NCI-H1105 treated with DMSO at 0.1 percent for 48 hours (cell line): Measurements from ENCODE around the gene FUS.
"Not testable (repeated sequence)": the region's sequence is repeated elsewhere in the genome, so short reads cannot be mapped to it uniquely, and the experiment has no call there.

ENCODE experiments used
- DNase-seq: peaks from one replicate; lab custom pipeline; 2025; lab: John Stamatoyannopoulos, UW

FUS gene

DNA sequence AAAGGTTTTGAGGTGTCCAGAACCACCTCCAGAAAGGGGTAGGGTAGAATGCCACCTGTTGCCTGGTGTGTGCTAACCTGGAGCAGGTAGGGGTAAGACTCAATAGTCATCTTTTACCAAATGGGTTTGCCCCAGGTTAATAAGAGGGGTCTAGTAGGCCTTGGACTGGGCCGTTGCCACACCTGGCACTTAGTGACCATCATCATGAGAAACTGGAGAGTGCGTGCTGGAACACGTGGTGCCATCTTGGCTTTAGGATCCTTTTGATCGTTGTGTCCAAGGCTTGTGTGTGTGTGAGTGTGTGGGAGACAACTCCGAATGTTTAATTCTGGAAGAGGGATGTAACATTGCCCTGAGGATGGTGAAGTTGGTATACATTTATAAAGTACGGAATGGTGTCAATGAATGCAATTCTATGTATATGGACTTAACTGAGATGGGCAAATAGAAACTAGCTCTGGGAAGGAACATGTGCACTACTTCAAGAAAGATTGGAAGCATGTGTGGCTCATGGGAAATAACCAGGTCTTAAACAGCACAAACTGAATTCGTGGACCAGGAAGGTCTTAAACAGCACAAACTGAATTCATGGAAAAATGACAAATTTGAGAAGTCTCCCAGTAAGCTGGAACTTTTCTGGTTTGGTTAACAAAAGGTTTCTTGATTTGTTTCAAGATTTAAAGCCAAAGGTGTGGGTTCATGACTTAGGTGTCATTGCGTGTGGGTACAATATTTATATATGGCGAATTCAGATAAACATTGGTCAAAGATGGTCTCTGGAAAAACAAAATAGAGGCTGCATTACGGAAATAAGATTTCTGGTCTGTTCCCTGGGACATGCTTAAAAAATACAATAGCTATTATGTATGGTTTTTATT, 7.2 kb downstream of the FUS start:
- DNase-seq = no peak

GRCh38 chr16:31187808-31188189, 7.9 kb downstream of the FUS start:
- no peak for DNase-seq

DNA sequence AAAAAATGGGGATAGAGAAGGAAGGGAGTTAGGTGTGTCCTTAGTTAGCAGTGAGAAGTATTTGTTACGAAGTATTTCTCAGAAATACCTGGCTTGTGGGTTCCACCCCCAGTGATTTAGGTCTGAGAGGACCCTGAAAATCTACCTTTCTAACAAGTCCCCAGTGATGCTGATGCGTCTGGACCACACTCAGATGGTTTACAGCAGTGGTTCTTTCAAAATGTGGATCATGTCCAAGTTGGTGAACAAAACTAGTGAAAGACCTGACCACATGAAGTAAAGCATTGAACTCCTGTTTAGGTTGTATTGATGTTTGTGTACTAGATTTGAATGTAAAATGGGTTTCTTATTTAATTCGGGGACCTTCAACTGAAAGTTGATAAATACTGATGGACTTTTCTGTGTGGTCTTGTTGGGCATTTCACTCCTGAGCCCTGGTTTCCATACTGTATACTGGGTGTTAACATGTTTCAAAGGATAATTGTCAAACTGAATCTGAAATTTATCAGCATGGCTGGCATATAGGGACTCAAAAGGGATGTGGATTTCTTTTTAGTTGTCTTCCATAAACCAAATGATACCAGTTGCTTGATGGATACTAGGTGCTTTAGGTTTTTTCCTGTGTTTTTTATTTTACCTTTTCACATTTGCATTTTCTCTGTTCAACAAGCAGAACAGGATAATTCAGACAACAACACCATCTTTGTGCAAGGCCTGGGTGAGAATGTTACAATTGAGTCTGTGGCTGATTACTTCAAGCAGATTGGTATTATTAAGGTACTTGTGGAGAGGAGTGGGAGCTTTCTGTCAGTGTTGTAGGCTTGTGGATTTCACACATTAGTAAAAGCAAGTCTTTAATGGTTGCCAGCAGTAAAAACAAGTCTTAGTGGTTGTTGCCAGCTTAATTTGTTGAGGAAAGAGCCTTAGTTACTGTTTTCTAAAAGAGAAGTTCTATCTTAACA, 8.8 kb downstream of the FUS start:
- no peak for DNase-seq

GRCh38 chr16:31189412-31189778, 9.5 kb downstream of the FUS start:
- DNase-seq = no peak

- no peak for DNase-seq
Observed at GRCh38 chr16:31190061-31190460, 10.1 kb downstream of the FUS start.

DNA sequence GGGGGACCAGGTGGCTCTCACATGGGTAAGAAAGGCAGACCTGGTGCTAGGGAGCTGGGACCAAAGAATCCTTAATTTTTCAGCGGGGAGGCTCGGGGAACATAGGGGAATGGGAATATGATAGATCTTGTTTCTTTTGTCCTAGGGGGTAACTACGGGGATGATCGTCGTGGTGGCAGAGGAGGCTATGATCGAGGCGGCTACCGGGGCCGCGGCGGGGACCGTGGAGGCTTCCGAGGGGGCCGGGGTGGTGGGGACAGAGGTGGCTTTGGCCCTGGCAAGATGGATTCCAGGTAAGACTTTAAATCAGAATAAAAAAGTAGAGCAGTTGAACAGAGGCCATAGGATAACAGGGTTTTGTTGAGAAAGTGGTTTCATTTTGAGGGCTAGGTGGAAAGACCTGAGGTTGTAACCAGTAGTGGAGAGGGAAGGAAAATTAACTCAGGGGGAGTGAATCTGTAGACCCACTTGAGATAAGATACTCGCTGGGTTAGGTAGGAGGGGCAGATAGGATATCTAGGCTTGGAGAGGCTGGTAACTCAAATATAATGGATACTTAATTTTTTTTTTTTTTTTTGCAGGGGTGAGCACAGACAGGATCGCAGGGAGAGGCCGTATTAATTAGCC, 11.0 kb downstream of the FUS start:
- no peak for DNase-seq

DNA sequence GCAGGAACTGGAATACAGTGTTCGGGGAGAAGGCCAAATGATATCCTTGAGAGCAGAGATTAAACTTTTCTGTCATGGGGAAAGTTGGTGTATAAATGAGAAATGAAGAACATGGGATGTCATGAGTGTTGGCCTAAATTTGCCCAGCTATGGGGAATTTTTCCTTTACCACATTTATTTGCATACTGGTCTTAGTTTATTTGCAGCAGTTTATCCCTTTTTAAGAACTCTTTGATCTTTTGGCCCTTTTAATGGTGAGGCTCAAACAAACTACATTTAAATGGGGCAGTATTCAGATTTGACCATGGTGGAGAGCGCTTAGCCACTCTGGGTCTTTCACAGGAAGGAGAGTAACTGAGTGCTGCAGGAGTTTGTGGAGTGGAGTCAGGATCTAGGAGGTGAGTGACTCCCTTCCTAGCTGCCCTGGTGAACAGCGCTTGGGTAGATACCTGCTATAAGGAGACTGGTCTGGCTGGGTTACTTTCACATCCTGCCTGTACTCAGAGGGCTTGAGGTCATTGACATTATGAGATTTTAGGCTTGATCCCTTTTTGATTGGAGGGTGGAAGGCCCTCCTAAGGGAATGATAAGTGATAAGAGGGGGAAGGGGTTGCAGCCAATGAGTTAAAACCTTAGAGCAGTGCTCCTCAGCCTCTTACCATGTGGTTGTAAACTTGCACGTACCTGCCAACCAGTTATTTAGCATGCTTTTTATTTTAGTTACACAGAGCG, 11.9 kb downstream of the FUS start:
- DNase-seq = no peak

- DNase-seq = no peak
Observed at GRCh38 chr16:31192856-31193642, 13.1 kb downstream of the FUS start.

DNA sequence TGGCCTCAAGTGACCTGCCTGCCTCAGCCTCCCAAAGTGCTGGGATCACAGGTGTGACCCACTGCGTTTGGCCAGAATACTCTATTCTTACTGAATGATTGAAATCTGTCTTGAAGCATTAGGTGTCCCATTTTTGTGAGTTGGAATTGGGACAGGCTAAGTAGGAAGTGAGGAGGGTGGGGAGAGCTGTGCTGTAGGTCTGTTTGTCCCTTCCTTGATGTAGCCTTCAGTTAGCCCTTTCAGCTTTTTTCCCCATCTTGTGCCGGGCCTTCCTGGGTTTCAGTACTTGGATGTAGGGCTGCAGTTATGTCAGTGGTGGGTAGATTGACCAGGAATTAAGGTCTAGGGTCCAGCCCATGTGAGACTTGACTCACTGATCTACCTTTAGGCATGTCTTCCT, 13.9 kb downstream of the FUS start:
- DNase-seq = no peak

- DNase-seq = no peak
Observed at GRCh38 chr16:31194898-31195297, 15.0 kb downstream of the FUS start.

GRCh38 chr16:31195861-31196260, 15.9 kb downstream of the FUS start:
- DNase-seq = not testable (repeated sequence)

DNA sequence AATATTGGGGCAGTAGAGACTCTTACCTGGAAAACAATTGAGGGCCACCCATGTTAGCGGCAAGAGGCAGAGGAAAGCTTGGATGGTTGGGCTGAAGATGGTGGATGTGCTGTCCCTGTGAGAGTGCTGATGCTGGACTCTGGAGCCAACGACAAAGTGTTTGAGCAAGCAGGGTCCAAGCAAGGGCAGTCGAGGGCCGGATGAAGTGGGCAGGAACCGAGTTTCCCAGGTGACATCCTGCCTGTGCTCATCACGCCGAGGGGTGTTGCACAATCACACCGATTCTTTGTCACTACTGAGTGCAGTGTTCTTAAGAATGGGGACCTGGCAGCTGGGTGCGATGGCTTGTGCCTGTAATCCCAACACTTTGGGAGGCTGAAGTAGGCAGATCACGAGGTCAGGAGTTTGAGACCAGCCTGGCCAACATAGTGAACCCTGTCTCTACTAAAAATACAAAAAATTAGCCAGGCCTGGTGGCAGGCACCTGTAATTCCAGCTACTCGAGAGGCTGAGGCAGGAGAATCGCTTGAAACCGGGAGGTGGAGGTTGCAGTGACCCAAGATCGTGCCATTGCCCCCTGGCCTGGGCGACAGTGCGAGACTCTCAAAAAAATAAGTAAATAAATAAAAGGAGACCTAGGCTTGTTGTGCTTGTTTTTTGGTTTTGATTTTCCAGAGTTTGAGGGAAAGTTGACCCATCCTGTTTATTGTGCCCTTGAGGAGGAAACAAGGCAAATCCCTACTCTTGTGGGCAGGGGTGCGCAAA, 16.6 kb downstream of the FUS start:
- no peak for DNase-seq

DNA sequence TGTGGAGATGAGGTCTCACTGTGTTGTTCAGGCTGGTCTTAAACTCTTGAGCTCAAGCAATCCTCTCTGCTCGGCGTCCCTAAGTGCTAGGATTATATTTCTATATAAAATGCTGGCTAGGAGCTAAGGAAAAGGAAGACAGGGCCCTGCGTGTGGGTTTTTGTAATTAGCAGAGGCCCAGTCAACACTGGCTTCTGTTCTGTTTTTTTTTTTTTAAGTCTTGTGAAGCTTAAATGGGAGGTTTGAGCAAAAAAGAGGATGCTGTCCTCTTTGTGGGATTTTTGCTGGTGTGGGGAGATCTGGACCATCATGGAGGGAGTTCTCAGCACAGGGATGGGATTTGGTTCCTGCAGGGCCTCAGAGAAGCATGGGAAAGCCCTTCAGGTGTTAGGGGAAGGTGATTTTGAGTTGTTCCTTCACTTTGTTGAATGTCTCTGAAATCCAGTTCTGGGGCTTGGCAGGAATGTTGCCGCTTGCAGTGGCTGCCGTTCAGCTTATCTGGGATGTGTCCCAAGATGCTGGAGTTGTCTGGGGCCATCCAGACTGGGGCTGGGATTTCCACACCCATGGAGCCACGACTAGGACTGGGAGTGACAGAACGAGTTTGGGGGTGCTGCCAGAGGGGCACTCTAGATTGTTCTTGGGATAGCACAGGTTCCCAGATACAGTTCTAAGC, 18.4 kb downstream of the FUS start:
- DNase-seq = no peak

DNA sequence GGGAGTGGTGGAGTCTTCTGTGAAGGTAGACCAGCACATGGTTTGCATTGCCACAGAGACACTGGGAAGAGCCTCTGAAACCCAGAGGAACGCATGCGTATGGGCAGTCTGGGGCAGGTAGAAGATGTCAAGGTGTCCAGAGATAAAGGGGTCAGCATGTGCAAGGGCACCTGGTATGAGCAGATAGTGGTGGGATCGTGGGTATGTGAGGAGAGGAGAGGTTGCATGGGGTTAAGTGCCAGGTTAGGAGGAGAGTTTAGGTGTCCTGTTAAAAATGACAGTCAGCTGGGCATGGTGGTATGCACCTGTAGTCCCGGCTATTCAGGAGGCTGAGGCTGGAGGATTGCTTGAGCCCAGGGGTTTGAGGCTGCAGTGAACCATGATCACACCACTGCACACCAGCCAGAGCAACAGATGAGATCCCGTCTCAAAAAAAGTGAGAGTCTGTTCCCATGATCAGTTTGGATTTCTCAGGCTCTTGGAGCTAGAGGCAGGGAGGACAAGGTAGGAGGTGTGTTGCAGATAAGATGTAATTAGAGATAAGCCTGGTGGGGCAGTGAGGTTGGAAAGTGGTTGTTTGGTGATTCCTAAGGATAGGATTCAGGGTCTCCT, 19.6 kb downstream of the FUS start:
- DNase-seq = no peak

DNA sequence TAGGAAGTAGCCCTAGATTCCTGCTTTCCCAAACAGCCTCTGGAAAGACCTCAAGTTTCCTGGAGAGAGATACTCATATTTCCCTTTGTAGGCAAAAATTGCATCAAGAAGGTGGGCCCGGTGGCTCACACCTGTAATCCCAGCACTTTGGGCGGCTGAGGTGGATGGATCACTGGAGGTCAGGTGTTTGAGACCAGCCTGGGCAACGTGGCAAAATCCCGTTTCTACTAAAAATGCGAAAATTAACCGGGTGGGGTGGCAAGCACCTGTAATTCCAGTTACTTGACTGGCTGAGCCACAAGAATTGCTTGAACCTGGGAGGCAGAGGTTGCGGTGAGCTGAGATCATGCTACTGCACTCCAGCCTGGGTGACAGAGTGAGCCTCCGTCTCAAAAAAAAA, 20.2 kb downstream of the FUS start:
- DNase-seq = not testable (repeated sequence)

- DNase-seq = no peak
Observed at GRCh38 chr16:31200821-31201568, 21.1 kb downstream of the FUS start.

DNA sequence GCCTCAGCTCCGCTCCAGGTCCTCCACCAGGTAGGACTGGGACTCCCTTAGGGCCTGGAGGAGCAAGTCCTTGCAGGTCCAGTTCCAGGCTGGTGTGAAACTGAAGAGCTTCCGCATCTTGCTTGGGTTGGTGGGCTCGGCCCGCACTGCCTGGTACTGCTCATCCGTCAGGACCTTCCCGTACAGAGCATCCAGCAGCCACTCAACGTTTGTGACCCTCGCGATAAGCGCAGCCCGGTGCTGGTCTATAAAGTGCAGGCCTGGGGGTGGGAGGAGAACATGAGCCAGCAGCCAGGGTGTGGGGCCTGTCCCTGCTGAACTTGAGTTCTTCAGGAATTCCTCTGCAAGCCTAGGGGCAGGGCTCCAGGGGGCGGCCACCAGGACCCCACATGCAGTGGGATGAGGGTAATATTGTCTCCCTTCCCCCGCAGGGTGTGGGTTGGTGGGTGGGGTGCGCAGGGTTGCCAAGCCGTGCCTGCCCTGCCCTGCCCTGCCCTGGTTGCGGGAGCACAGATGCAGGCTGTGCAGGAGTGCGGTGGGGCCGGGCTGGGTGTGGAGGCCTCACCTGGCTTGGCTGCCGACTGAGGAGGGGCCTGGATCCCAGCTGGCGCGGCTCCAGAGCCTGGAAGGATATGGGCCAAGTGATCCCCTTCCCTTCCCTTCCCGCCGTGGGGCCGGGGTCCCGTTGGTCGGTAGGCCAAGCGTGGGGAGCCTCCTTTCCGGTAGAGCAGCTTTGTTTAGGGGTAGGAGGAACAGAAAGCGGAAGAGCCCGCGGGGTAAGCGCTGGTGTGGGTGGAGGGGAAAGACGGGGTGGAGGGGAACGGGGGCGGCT, 21.9 kb downstream of the FUS start:
- peak; percentile 22 for DNase-seq
